Osteoblast (primary cell): Measurements from ENCODE around the gene KIFAP3. TPM values are rescaled to one million over a fixed set of nuclear protein-coding genes. Genes with fewer than 3 reads are reported as not detected.
"Not testable (repeated sequence)": the region's sequence is repeated elsewhere in the genome, so short reads cannot be mapped to it uniquely, and the experiment has no call there.

Experiments
- DNase-seq: peaks from one replicate; pipeline ENCODE4 v3.0.0; 2011; ENCODE audit warnings: low spot score, mixed read lengths; ENCODE audit not compliant: insufficient read length; ENCODE audit errors: missing footprints
- H2AFZ ChIP-seq: 2 replicates; pipeline ENCODE4 v1.6.0; 2011; ENCODE audit warnings: mild to moderate bottlenecking, low read length
- H3K27ac ChIP-seq: 2 replicates; pipeline ENCODE4 v1.5.1; 2011; ENCODE audit warnings: mild to moderate bottlenecking, low read depth, low read length, moderate library complexity
- H3K27me3 ChIP-seq: 2 replicates; pipeline ENCODE4 v1.6.0; 2012; ENCODE audit warnings: mild to moderate bottlenecking, control low read depth, inconsistent platforms, low read length, moderate library complexity; ENCODE audit not compliant: insufficient read depth
- H3K36me3 ChIP-seq: 2 replicates; pipeline ENCODE4 v1.5.1; 2011; ENCODE audit warnings: mild to moderate bottlenecking, low read length, control low read depth, moderate library complexity; ENCODE audit not compliant: insufficient read depth
- H3K4me1 ChIP-seq: 2 replicates; pipeline ENCODE4 v1.5.1; 2011; ENCODE audit warnings: mild to moderate bottlenecking, low read length, control low read depth, moderate library complexity; ENCODE audit not compliant: insufficient read depth
- H3K4me2 ChIP-seq: 2 replicates; pipeline ENCODE4 v1.6.0; 2011; ENCODE audit warnings: mild to moderate bottlenecking, low read length; ENCODE audit not compliant: insufficient read depth
- H3K4me3 ChIP-seq: fragments of 200-600 bp; sonication (generic); 3 replicates; pipeline ENCODE4 v1.5.1; 2012; ENCODE audit warnings: mild to moderate bottlenecking, low read length, inconsistent platforms; ENCODE audit not compliant: insufficient read depth
- H3K79me2 ChIP-seq: 2 replicates; pipeline ENCODE4 v1.6.0; 2012; ENCODE audit warnings: mild to moderate bottlenecking, low read length, control low read depth, inconsistent platforms; ENCODE audit not compliant: insufficient read depth
- H3K9me3 ChIP-seq: 2 replicates; pipeline ENCODE4 v1.5.1; 2011; ENCODE audit warnings: low read depth, low read length, control low read depth
- H4K20me1 ChIP-seq: 2 replicates; pipeline ENCODE4 v1.6.0; 2012; ENCODE audit warnings: mild to moderate bottlenecking, low read length, control low read depth; ENCODE audit not compliant: insufficient read depth
- CTCF ChIP-seq: IDR thresholded peaks from 2 replicates; pipeline ENCODE4 v1.5.1; 2011; ENCODE audit warnings: mild to moderate bottlenecking, low read depth, low read length, moderate library complexity; ENCODE audit errors: extremely low read depth
- total RNA-seq: library from RNA; depleted of rRNA; stranded (reverse); fragments of >200 nt; gene quantifications from 2 replicates; pipeline ENCODE4 v1.2.3, GENCODE V29; 2012

The KIFAP3 gene
- total RNA-seq, 1 donor: 44.9 TPM

GRCh38 chr1:170017478-170017877 is 57.0 kb downstream of the KIFAP3 start:
- H3K27me3 ChIP-seq: no peaks in the 10 kb centered on the region
- H3K4me2 ChIP-seq: no peak overlapping the region
- H4K20me1 ChIP-seq: no peaks in the 10 kb centered on the region
- DNase-seq: peak; percentile 3
- no peaks in the 10 kb centered on the region for H3K9me3 ChIP-seq
- no peak for TF ChIP-seq CTCF
- H2AFZ ChIP-seq: no peak overlapping the region
- H3K4me3 ChIP-seq: no peak overlapping the region
- no peaks in the 10 kb centered on the region for H3K79me2 ChIP-seq
- H3K36me3 ChIP-seq: no peaks in the 10 kb centered on the region
- H3K27ac ChIP-seq: no peak overlapping the region
- no peaks in the 10 kb centered on the region for H3K4me1 ChIP-seq

- no peaks in the 10 kb centered on the region for H3K9me3 ChIP-seq
- no peaks in the 10 kb centered on the region for H3K36me3 ChIP-seq
- H4K20me1 ChIP-seq: no peaks in the 10 kb centered on the region
- H3K27ac ChIP-seq: no peak overlapping the region
- H3K4me1 ChIP-seq: no peaks in the 10 kb centered on the region
- no peaks in the 10 kb centered on the region for H3K27me3 ChIP-seq
- no peaks in the 10 kb centered on the region for H3K79me2 ChIP-seq
- no peak overlapping the region for H2AFZ ChIP-seq
- no peak for TF ChIP-seq CTCF
- no peak overlapping the region for H3K4me3 ChIP-seq
- no peak for DNase-seq
- H3K4me2 ChIP-seq: no peak overlapping the region
Measured at GRCh38 chr1:170012920-170013319, 61.6 kb downstream of the KIFAP3 start.

- peak; percentile 56 for TF ChIP-seq CTCF
- no peaks in the 10 kb centered on the region for H3K27me3 ChIP-seq
- no peak for DNase-seq
Measured at GRCh38 chr1:170010443-170010842, 64.1 kb downstream of the KIFAP3 start.

GRCh38 chr1:170009551-170009950 is 64.9 kb downstream of the KIFAP3 start:
- Histone ChIP-seq H2AFZ (no peak overlapping the region), H4K20me1 (no peaks in the 10 kb centered on the region), H3K27ac (no peak overlapping the region), H3K4me1 (no peaks in the 10 kb centered on the region), H3K27me3 (no peaks in the 10 kb centered on the region), H3K36me3 (no peaks in the 10 kb centered on the region), H3K4me3 (no peak overlapping the region), H3K4me2 (no peak overlapping the region), H3K79me2 (no peaks in the 10 kb centered on the region), H3K9me3 (no peaks in the 10 kb centered on the region)
- TF ChIP-seq CTCF: no peak
- no peak for DNase-seq

More at GRCh38 chr1:170010443-170010842, 64.1 kb downstream of the KIFAP3 start:
- no peaks in the 10 kb centered on the region for H3K79me2 ChIP-seq
- H4K20me1 ChIP-seq: no peaks in the 10 kb centered on the region
- no peaks in the 10 kb centered on the region for H3K9me3 ChIP-seq
- H3K4me3 ChIP-seq: no peak overlapping the region
- H2AFZ ChIP-seq: no peak overlapping the region
- H3K4me2 ChIP-seq: no peak overlapping the region
- no peak overlapping the region for H3K27ac ChIP-seq
- no peaks in the 10 kb centered on the region for H3K4me1 ChIP-seq
- H3K36me3 ChIP-seq: no peaks in the 10 kb centered on the region

GRCh38 chr1:170008745-170009144 is 65.8 kb downstream of the KIFAP3 start:
- not testable (repeated sequence) for H3K9me3 ChIP-seq, H3K4me3 ChIP-seq, H3K27me3 ChIP-seq, DNase-seq, H3K4me1 ChIP-seq, H4K20me1 ChIP-seq, H3K27ac ChIP-seq, H3K36me3 ChIP-seq, H3K4me2 ChIP-seq, H3K79me2 ChIP-seq, H2AFZ ChIP-seq

- H4K20me1 ChIP-seq, H3K79me2 ChIP-seq, H3K9me3 ChIP-seq, H2AFZ ChIP-seq, H3K4me2 ChIP-seq, H3K27ac ChIP-seq, H3K27me3 ChIP-seq, H3K36me3 ChIP-seq, DNase-seq, H3K4me3 ChIP-seq: not testable (repeated sequence)
- peaks cover 16% of the 10 kb centered on the region for H3K4me1 ChIP-seq
Measured at GRCh38 chr1:170003270-170003835, 71.1 kb downstream of the KIFAP3 start.
